Liver (tissue), 3 donors: ENCODE data around the gene AOAH.

Source experiments
- ATF3 ChIP-seq: IDR thresholded peaks from 2 replicates; pipeline ENCODE4 v1.6.1; 2016; ENCODE audit warnings: antibody characterized with exemption
- CTCF ChIP-seq: fragments of 150-350 bp; IDR thresholded peaks from 2 replicates; pipeline ENCODE4 v1.5.1; 2017; ENCODE audit warnings: improper control_type of control experiment, low read depth, low read length; ENCODE audit not compliant: missing input control
- EGR1 ChIP-seq, 2 donors: IDR thresholded peaks; 2 replicates each; pipeline ENCODE4 v1.6.1; 2016 to 2018; ENCODE audit warnings: antibody characterized with exemption in 2 of 2, low read depth in 2 of 2
- FOXA1 ChIP-seq: IDR thresholded peaks from 2 replicates; pipeline ENCODE4 v1.6.1; 2016; ENCODE audit warnings: antibody characterized with exemption
- MAX ChIP-seq: IDR thresholded peaks from 2 replicates; pipeline ENCODE4 v1.6.1; 2016; ENCODE audit warnings: antibody characterized with exemption
- REST ChIP-seq: IDR thresholded peaks from 2 replicates; pipeline ENCODE4 v1.6.1; 2016; ENCODE audit warnings: antibody characterized with exemption, mild to moderate bottlenecking
- TAF1 ChIP-seq: conservative IDR thresholded peaks from 2 replicates; pipeline ENCODE4 v1.6.1; 2016; ENCODE audit warnings: antibody characterized with exemption, mild to moderate bottlenecking
- ZBTB33 ChIP-seq: IDR thresholded peaks from 2 replicates; pipeline ENCODE4 v1.6.1; 2016; ENCODE audit warnings: antibody characterized with exemption
- donor health status: healthy.
- donor health status: healthy.

- TF ChIP-seq CTCF (no peak), FOXA1 (peak; percentile 11), ATF3 (peak; percentile 55), TAF1 (peak; percentile 61), ZBTB33 (peak; percentile 88), MAX (peak; percentile 92), EGR1 (IDR thresholded peaks at IDR 0.05; ENCODE audit: low read depth in 2 of 2) (peak; percentile 35 to 84), REST (peak; percentile 86)
These were observed 22.1 kb upstream of the AOAH start for GRCh38 chr7:36746347-36746746.
